Measurements from ENCODE around the gene DDX59.

Gene DDX59

DNA sequence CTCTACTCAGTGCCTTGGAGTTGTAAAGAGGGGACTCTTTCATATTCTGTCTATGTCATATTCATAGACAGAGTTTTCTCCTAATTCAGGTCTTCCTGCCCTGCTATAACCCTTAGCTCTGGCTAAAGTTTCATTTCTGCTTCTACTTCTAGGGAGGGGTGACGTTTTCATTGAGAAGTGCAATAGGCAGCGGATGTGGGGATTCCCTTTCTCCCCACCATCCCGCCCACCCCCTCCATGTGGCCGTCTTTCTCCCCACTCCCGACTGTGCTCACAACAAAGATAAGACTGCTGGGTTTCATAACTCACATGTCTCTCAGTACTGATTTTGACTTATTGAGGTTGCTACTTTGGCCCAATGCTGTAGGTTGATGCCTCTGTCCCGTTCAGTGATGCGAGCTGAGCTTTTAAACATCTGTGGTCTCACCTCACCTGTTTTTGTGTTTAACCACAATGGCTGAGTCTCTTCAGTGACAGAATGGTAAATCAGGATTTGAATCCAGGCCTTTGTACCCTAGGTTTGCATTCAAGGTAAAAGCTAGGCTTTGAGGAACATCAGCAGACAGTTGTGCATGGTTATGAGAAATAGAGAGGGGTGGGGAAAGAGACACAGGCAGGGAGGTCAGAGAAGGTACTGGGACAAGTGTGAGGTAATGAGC lies 41.4 kb downstream of the DDX59 start:
- DNase-seq: no peak

- DNase-seq: no peak
Measured at GRCh38 chr1:200627575-200628222, 42.0 kb downstream of the DDX59 start.

- no peak for DNase-seq
Measured at GRCh38 chr1:200626853-200627534, 42.7 kb downstream of the DDX59 start.

DNA sequence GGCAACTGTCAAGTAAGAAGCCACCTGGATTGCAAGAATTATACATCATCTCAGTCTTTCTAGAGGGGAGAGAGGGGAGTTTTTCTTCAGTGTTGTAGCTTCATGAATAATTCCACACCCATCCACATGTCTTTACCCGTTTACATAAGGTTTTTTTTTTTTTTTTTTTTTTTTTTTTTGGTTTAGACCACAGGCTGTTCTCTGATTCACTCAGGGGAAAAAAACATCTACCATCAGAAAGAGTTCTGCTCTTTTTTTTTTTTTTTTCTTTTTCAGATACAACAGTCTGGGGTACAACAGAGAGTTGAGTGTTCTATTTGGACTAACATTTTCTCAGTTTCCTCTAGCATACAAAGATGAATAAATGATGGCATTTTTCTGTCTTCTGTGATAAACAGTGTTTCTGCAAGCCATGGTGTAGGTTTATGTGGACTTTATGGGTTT lies 44.3 kb downstream of the DDX59 start:
- DNase-seq: no peak

GRCh38 chr1:200624679-200625335 lies 44.9 kb downstream of the DDX59 start:
- DNase-seq: no peak

- peak; percentile 95 for DNase-seq
Measured at GRCh38 chr1:200620273-200621131, 49.2 kb downstream of the DDX59 start, which contains the start of gene KIF14. Gene KIF14 (minus strand): TSS chr1:200620751. CDS start chr1:200618723, 2,028 bp downstream.

GRCh38 chr1:200619894-200620272 lies 49.8 kb downstream of the DDX59 start:
- DNase-seq: no peak

DNA sequence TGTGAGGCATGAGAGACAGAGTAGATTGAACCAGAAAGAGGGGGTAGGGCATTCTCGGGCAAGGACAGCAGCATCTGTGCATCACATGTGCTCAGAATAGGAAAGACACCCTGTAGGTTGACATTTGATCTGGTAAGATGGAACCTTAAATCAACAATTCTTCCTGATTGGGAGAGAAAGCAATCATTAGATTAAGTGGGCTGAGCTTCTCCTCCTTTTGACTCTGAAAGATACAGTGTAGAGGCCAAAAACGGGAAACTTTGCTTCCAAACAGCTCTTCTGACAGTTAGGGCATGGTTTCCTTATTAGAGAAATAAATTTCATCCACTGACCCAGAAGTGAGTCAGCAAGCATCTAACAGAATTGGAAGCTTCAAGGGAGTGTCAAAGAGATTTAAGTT lies 58.9 kb downstream of the DDX59 start:
- no peak for DNase-seq

DNA sequence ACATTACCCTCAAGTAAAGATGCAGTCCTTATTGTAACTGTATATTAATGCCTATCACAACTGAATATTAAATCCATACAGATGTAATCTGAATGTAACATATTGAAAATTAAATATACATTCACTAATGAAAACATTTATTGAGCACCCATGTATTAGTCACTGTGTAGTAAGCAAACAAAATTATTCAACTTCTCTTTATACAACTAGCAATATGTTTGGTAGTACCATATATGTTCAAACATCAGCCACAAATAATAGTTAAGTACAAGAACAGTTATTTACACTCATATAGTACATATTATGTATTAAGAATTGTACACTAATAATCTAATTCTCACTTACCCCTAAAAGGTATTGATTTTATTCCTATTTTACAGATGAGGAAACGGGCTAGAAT lies 67.1 kb downstream of the DDX59 start:
- no peak for DNase-seq

Data from NCI-H1105 treated with DMSO at 0.1 percent for 48 hours (cell line).